Small intestine (tissue), 16 donors: ENCODE data around the gene HOXA4. TPM values are rescaled to one million over a fixed set of nuclear protein-coding genes. Genes with fewer than 3 reads are reported as not detected.

Experiments used
- DNase-seq, 2 donors: peaks; one replicate each; pipeline versions ENCODE4 v3.0.0 to v3.0.0-alpha.2; 2013
- FAIRE-seq: peaks from 2 replicates; lab custom pipeline; 2012; peaks lifted over from hg19 to GRCh38; lab: Jason Lieb, UNC
- H3K27ac ChIP-seq, 3 donors: one replicate each; pipeline ENCODE4 v1.5.1; 2013; ENCODE audit warnings: low read length in 2 of 3, mild to moderate bottlenecking in 2 of 3, control low read depth in 1 of 3, inconsistent platforms in 1 of 3, low read depth in 1 of 3, moderate library complexity in 1 of 3
- H3K27me3 ChIP-seq, 3 donors: one replicate each; pipeline ENCODE4 v1.6.1; 2013; ENCODE audit warnings: low read length in 3 of 3, inconsistent platforms in 1 of 3; ENCODE audit not compliant: control insufficient read depth in 3 of 3, insufficient read depth in 3 of 3
- H3K36me3 ChIP-seq, 3 donors: one replicate each; pipeline ENCODE4 v1.6.1; 2013; ENCODE audit warnings: low read length in 3 of 3, inconsistent platforms in 1 of 3, low read depth in 1 of 3, mild to moderate bottlenecking in 1 of 3, moderate library complexity in 1 of 3; ENCODE audit not compliant: control insufficient read depth in 3 of 3, insufficient read depth in 2 of 3
- H3K4me1 ChIP-seq, 3 donors: one replicate each; pipeline ENCODE4 v1.6.1; 2013; ENCODE audit warnings: low read length in 2 of 3, inconsistent platforms in 1 of 3, low read depth in 1 of 3, mild to moderate bottlenecking in 1 of 3, moderate library complexity in 1 of 3; ENCODE audit not compliant: control insufficient read depth in 3 of 3, insufficient read depth in 2 of 3
- H3K4me3 ChIP-seq, 3 donors: one replicate each; pipeline ENCODE4 v1.5.1; 2013; ENCODE audit warnings: low read length in 3 of 3, control low read depth in 1 of 3, inconsistent platforms in 1 of 3, low read depth in 1 of 3, mild to moderate bottlenecking in 1 of 3, moderate library complexity in 1 of 3
- H3K9me3 ChIP-seq, 2 donors: one replicate each; pipeline ENCODE4 v1.6.1; 2013; ENCODE audit warnings: low read depth in 1 of 2, low read length in 1 of 2; ENCODE audit not compliant: control insufficient read depth in 2 of 2, insufficient read depth in 1 of 2
- WGBS, 3 donors: extraction: QIAGEN DNeasy Blood & Tissue Kit; methylation state at CpG; one replicate each; pipeline ENCODE4 v1.1.7; 2013; 5-methylcytosine and 5-hydroxymethylcytosine counted together
- long read RNA-seq, 10 donors: transcript quantifications; one replicate each; lab custom pipeline, GENCODE V29; 2026
- polyA plus RNA-seq, 4 donors: library from polyadenylated mRNA; stranded (reverse) in 3 of 4; unstranded in 1 of 4; fragments of 200-250 nt in 3 of 4; fragments of 120-200 nt in 1 of 4; gene quantifications; one replicate each; pipeline versions ENCODE4 v1.2.1 to v1.2.3, GENCODE V29; 2013
- donor health status: healthy with polysubstance abuse.
- donor health status: control.
- donor health status: control.
- donor health status: Bipolar disorder and iron deficiency.
- donor health status: healthy.

HOXA4 gene
- 10 to 100 TPM in 1 of 4 donors, 1 to 10 TPM in 2, not detected in 1; 2.4 to 15.3 (median 7.9) TPM for polyA plus RNA-seq
- long read RNA-seq, donor 1, partial matches to known transcripts = 0 of 4 reads
- long read RNA-seq, donor 1, other reads (novel, unspliced or antisense) = 0 of 4 reads
- long read RNA-seq, donor 2, partial matches to known transcripts = 0 of 2 reads
- long read RNA-seq, donor 2, other reads (novel, unspliced or antisense) = 0 of 2 reads
- long read RNA-seq, donor 3, partial matches to known transcripts = 0 of 4 reads
- long read RNA-seq, donor 3, other reads (novel, unspliced or antisense) = 0 of 4 reads
- long read RNA-seq, donor 4 = 0 reads
- long read RNA-seq, donor 5, partial matches to known transcripts = 0 of 1 reads
- long read RNA-seq, donor 5, other reads (novel, unspliced or antisense) = 0 of 1 reads
- long read RNA-seq, donor 6, partial matches to known transcripts = 0 of 3 reads
- long read RNA-seq, donor 6, other reads (novel, unspliced or antisense) = 0 of 3 reads
- long read RNA-seq, donor 7, partial matches to known transcripts = 0 of 2 reads
- long read RNA-seq, donor 7, other reads (novel, unspliced or antisense) = 0 of 2 reads
- long read RNA-seq, donor 8, partial matches to known transcripts = 0 of 1 reads
- long read RNA-seq, donor 8, other reads (novel, unspliced or antisense) = 0 of 1 reads
- long read RNA-seq, donor 9 = 0 reads
- long read RNA-seq, donor 10, transcript HOXA4-204 (2 exons, 1,728 nt) = major isoform, 12 of 12 reads
- long read RNA-seq, donor 10, partial matches to known transcripts = 0 of 12 reads
- long read RNA-seq, donor 10, other reads (novel, unspliced or antisense) = 0 of 12 reads

- no peaks in the 10 kb centered on the region for H3K9me3 ChIP-seq
- H3K4me3 ChIP-seq = peak within 1 kb of the TSS; percentile 45 to 85 (median 70)
- peak within 1 kb of the TSS; percentile 63 to 87 (median 85) for H3K27ac ChIP-seq
- H3K4me1 ChIP-seq = peaks cover 0 to 54% (median 11%) of the 10 kb centered on the region in 3 donors
- WGBS, 3 donors = 4 to 14% (median 6%) methylated on average over 56 to 67 of the region's 67 CpGs
- peaks cover 0 to 4% (median 0%) of the 10 kb centered on the region in 3 donors for H3K36me3 ChIP-seq
- FAIRE-seq = no peak
- peaks cover 0 to 6% (median 0%) of the 10 kb centered on the region in 3 donors for H3K27me3 ChIP-seq
- peak; percentile 84 to 96 for DNase-seq
Observed at GRCh38 chr7:27130540-27131389, at the start of gene HOXA4. HOXA4 (minus strand) TSS chr7:27130757; CDS start chr7:27130733, 24 bp downstream.

DNA sequence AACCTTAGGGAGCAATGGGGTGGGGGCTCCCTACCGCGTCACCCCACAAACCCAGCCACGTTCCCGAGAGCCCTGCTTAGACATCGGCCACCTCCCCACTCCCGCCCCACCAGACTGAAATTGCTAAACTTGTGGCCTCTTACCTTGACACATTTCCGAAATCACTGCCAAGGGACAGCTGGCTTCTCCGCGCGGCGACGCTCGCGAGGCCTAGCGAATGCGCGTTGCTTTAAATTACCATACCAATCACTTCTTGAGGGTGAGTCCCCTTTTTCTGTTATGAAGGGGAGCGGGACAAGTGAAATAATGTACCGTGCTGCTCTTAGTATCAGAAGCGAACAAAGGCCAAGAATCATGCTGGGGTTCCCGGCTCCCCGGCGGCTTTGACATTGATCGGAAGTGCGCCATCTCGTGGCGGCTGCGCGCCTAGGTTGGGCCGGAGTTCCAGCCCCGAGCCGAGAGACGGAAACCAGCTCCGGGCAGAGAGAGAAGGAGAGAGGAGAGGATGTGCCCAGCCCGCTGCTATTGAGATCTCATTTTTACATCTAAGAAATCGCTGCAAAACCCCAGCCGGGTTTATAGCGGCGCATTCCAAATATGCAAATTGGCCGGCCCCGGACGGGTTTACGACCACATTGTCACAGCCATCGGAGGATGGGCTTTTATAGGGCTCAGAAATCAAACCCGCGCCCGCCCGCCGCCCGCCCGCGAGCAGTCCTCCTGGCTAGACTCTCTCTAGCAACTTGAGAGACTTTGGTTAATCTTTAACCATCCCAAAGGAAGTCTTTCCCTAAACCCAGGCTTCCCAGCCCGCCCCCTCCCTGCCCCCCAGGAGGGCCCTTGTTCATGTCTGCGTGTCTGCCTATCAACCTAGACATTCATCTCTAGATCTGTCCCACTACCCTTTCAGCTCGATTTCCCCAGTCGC, 49.2 kb upstream of the HOXA4 start:
- Histone ChIP-seq H3K4me1 (peaks cover 2 to 12% (median 3%) of the 10 kb centered on the region in 3 donors), H3K36me3 (no peaks in the 10 kb centered on the region), H3K9me3 (peaks cover 0 to 8% of the 10 kb centered on the region in 2 donors), H3K27me3 (peaks cover 7 to 98% (median 73%) of the 10 kb centered on the region in 3 donors), H3K27ac (peak overlapping the region in 1 of 3 donors; percentile 70), H3K4me3 (peak overlapping the region in 2 of 3 donors; percentile 24 to 48)
- 7 to 15% (median 9%) methylated on average over 56 of the region's 56 CpGs for WGBS, 3 donors
- FAIRE-seq = no peak
- peak; percentile 68 to 92 for DNase-seq

DNA sequence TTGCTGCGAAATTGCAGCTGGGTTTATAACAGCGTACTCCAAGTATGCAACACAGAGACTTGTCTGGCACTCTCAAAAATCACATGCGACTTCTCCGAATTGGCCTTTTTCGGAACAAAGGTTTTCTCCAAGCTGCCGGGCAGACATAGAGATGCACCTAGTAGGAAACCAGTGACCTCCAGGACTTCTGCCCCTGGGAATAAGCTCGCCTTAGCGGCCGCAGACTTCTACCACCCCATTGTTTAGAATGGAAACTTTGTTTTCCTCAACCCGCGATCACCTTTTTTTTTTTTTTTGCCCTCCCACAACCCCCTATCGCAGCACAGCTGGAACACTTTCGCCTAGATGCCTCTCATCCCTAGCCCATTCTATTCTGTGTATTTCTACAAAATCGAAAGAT, 48.5 kb upstream of the HOXA4 start:
- no peak for DNase-seq
- Histone ChIP-seq H3K9me3 (peaks cover 0 to 8% of the 10 kb centered on the region in 2 donors), H3K4me1 (peaks cover 0 to 18% (median 0%) of the 10 kb centered on the region in 3 donors), H3K27ac (peak overlapping the region in 1 of 3 donors; percentile 70), H3K4me3 (peak overlapping the region in 2 of 3 donors; percentile 24 to 48), H3K36me3 (no peaks in the 10 kb centered on the region), H3K27me3 (peaks cover 10 to 99% (median 77%) of the 10 kb centered on the region in 3 donors)
- 28 to 43% (median 39%) methylated on average over 14 of the region's 14 CpGs for WGBS, 3 donors
- no peak for FAIRE-seq

GRCh38 chr7:27178366-27178765, 47.8 kb upstream of the HOXA4 start:
- H3K9me3 ChIP-seq = peaks cover 0 to 8% of the 10 kb centered on the region in 2 donors
- FAIRE-seq = no peak
- H3K27me3 ChIP-seq = peaks cover 8 to 98% (median 76%) of the 10 kb centered on the region in 3 donors
- no peak overlapping the region for H3K27ac ChIP-seq
- DNase-seq = no peak
- H3K4me1 ChIP-seq = peaks cover 0 to 14% (median 0%) of the 10 kb centered on the region in 3 donors
- H3K4me3 ChIP-seq = peak overlapping the region in 1 of 3 donors; percentile 48
- 37 to 66% (median 64%) methylated on average over 6 of the region's 6 CpGs for WGBS, 3 donors
- no peaks in the 10 kb centered on the region for H3K36me3 ChIP-seq

- peaks cover 9 to 97% (median 76%) of the 10 kb centered on the region in 3 donors for H3K27me3 ChIP-seq
Observed at GRCh38 chr7:27177795-27178320, 47.3 kb upstream of the HOXA4 start.

GRCh38 chr7:27176962-27177794, 46.6 kb upstream of the HOXA4 start:
- peaks cover 0 to 5% of the 10 kb centered on the region in 2 donors for H3K9me3 ChIP-seq
- peaks cover 0 to 14% (median 0%) of the 10 kb centered on the region in 3 donors for H3K4me1 ChIP-seq
- 51 to 74% (median 62%) methylated on average over 22 of the region's 22 CpGs for WGBS, 3 donors
- no peaks in the 10 kb centered on the region for H3K36me3 ChIP-seq
- FAIRE-seq = no peak
- DNase-seq = no peak
- H3K4me3 ChIP-seq = peak overlapping the region in 1 of 3 donors; percentile 48
- H3K27me3 ChIP-seq = peaks cover 9 to 97% (median 76%) of the 10 kb centered on the region in 3 donors
- no peak overlapping the region for H3K27ac ChIP-seq

More at GRCh38 chr7:27177795-27178320, 47.3 kb upstream of the HOXA4 start:
- Histone ChIP-seq H3K4me1 (peaks cover 0 to 14% (median 0%) of the 10 kb centered on the region in 3 donors), H3K4me3 (peak overlapping the region in 1 of 3 donors; percentile 48), H3K9me3 (peaks cover 0 to 5% of the 10 kb centered on the region in 2 donors), H3K27ac (no peak overlapping the region), H3K36me3 (no peaks in the 10 kb centered on the region)
- DNase-seq (no peak), FAIRE-seq (no peak)
- 34 to 69% (median 56%) methylated on average over 5 of the region's 5 CpGs for WGBS, 3 donors
